GM12878 (cell line): ENCODE measurements around the gene RUFY4. TPM values are rescaled to one million over a fixed set of nuclear protein-coding genes. Genes with fewer than 3 reads are reported as not detected.

ENCODE experiments used
- ATAC-seq: fragments of 200-7000 bp; cut with Tn5 transposase; 3 replicates; pipeline ENCODE4 v1.9.1; 2020; ENCODE audit warnings: mild to moderate bottlenecking, moderate library complexity
- BruUV-seq: library from RNA; stranded (reverse); fragments of 400-500 nt; replicated peaks from 2 replicates; lab custom pipeline; 2021; lab: Mats Ljungman, UMichigan
- CTCF ChIA-PET: fragments of 300-600 bp; sonication (Branson Sonifier 250); formaldehyde crosslinking; extraction: SDS; loops from one replicate; lab custom pipeline; 2021; ENCODE audit warnings: inconsistent platforms; lab: Yijun Ruan, JAX
- POLR2A ChIA-PET: fragments of 350-600 bp; formaldehyde crosslinking; extraction: SDS; loops from one replicate; lab custom pipeline; 2021; ENCODE audit warnings: inconsistent platforms; lab: Charles Lee
- RAD21 ChIA-PET: fragments of 300-600 bp; sonication (Branson Sonifier 250); formaldehyde crosslinking; loops from one replicate; lab custom pipeline; 2023; ENCODE audit warnings: antibody characterized with exemption; ENCODE audit not compliant: unreplicated experiment; lab: Charles Lee
- SMC1A ChIA-PET: fragments of 300-600 bp; sonication (Branson Sonifier 250); formaldehyde crosslinking; loops from one replicate; lab custom pipeline; 2023; ENCODE audit not compliant: unreplicated experiment, uncharacterized antibody; lab: Charles Lee
- DNase-seq: peaks from one replicate; pipeline ENCODE4 v3.0.0-alpha.2; 2011; ENCODE audit warnings: low read depth, low spot score
- FAIRE-seq: peaks from 3 replicates; lab custom pipeline; 2011; peaks lifted over from hg19 to GRCh38; lab: Jason Lieb, UNC
- H2AFZ ChIP-seq: 2 replicates; pipeline ENCODE4 v1.6.0; 2011; ENCODE audit warnings: low read depth, low read length, control low read depth; ENCODE audit not compliant: control insufficient read depth
- H3K27ac ChIP-seq: 2 replicates; pipeline ENCODE4 v1.5.1; 2011; ENCODE audit warnings: control low read depth; ENCODE audit not compliant: control insufficient read depth, insufficient read depth
- H3K27me3 ChIP-seq, 2 experiments: replicated peaks in 1 of 2; 2 replicates each; pipeline versions ENCODE4 v1.6.0 to v1.6.1; 2011; ENCODE audit warnings: low read length in 1 of 2; ENCODE audit not compliant: control insufficient read depth in 2 of 2, insufficient read depth in 2 of 2
- H3K36me3 ChIP-seq, 2 experiments: 2 replicates each; pipeline ENCODE4 v1.5.1; 2011; ENCODE audit warnings: low read length in 1 of 2; ENCODE audit not compliant: control insufficient read depth in 2 of 2, insufficient read depth in 2 of 2
- H3K4me1 ChIP-seq: 2 replicates; pipeline ENCODE4 v1.6.1; 2011; ENCODE audit warnings: mild to moderate bottlenecking, low read length, moderate library complexity, mixed read lengths; ENCODE audit not compliant: control insufficient read depth, insufficient read depth
- H3K4me2 ChIP-seq: 2 replicates; pipeline ENCODE4 v1.6.0; 2011; ENCODE audit warnings: control low read depth; ENCODE audit not compliant: control insufficient read depth, insufficient read depth
- H3K4me3 ChIP-seq: fragments of 200-600 bp; sonication (generic); 2 replicates; pipeline ENCODE4 v1.5.1; 2016
- H3K79me2 ChIP-seq: 2 replicates; pipeline ENCODE4 v1.6.0; 2011; ENCODE audit warnings: low read length; ENCODE audit not compliant: control insufficient read depth, insufficient read depth
- H3K9ac ChIP-seq: 2 replicates; pipeline ENCODE4 v1.8.0; 2011; ENCODE audit warnings: low read length, control low read depth, mixed read lengths; ENCODE audit not compliant: control insufficient read depth, insufficient read depth
- H3K9me3 ChIP-seq: replicated peaks from 3 replicates; pipeline ENCODE4 v1.5.1; 2011; ENCODE audit warnings: mild to moderate bottlenecking, low read length; ENCODE audit not compliant: control insufficient read depth, insufficient read depth
- H4K20me1 ChIP-seq: 2 replicates; pipeline ENCODE4 v1.6.0; 2011; ENCODE audit not compliant: control insufficient read depth, insufficient read depth
- BHLHE40 ChIP-seq, 2 experiments: fragments of 450-650 bp in 1 of 2; IDR thresholded peaks; 2 replicates each; pipeline ENCODE4 v1.6.1; 2011 to 2017; ENCODE audit warnings: low read depth in 2 of 2, borderline replicate concordance in 1 of 2, improper control_type of control experiment in 1 of 2, low read length in 1 of 2, mild to moderate bottlenecking in 1 of 2
- CREB1 ChIP-seq: IDR thresholded peaks from 2 replicates; pipeline ENCODE4 v1.6.1; 2012; ENCODE audit warnings: low read depth, mild to moderate bottlenecking, inconsistent platforms
- E4F1 ChIP-seq: fragments of 450-650 bp; IDR thresholded peaks from 2 replicates; pipeline ENCODE4 v1.6.1; 2018; ENCODE audit warnings: borderline replicate concordance, mild to moderate bottlenecking; ENCODE audit not compliant: partially characterized antibody
- IRF5 ChIP-seq: fragments of 450-650 bp; IDR thresholded peaks from 2 replicates; pipeline ENCODE4 v1.6.1; 2017; ENCODE audit warnings: borderline replicate concordance
- SMAD1 ChIP-seq: fragments of 450-650 bp; IDR thresholded peaks from 2 replicates; pipeline ENCODE4 v1.6.1; 2018; ENCODE audit warnings: mild to moderate bottlenecking, low read depth; ENCODE audit not compliant: partially characterized antibody
- STAT1 ChIP-seq: fragments of 450-650 bp; conservative IDR thresholded peaks from 2 replicates; pipeline ENCODE4 v1.6.1; 2014; ENCODE audit warnings: antibody characterized with exemption, mild to moderate bottlenecking
- WGBS: methylation state at CpG from one replicate; pipeline ENCODE4 v1.1.6; 2016; ENCODE audit warnings: low lambda C conversion rate; ENCODE audit not compliant: insufficient replicate concordance, insufficient coverage; ENCODE audit errors: missing lambda C conversion rate; 5-methylcytosine and 5-hydroxymethylcytosine counted together
- in situ Hi-C: fragments of 300-500 bp; cut with MboI; formaldehyde crosslinking; loops from 9 replicates; pipeline ENCODE4 v1.14.3; 2018; ENCODE audit warnings: mixed read lengths
- intact Hi-C: fragments of 100-400 bp; cut with micrococcal nuclease; formaldehyde crosslinking; loops from one replicate; pipeline ENCODE4 v1.14.2; 2022; ENCODE audit not compliant: unreplicated experiment
- polyA plus RNA-seq, 11 experiments: library from polyadenylated mRNA; depleted of rRNA in 4 of 11; unstranded in 6 of 11; stranded (reverse) in 5 of 11; fragments of >200 nt; fragmentation: Nextera tagmentation in 4 of 11; fragmentation: Illumina TruSeq in 1 of 11; extraction: Ambion mirVana in 4 of 11; extraction: Trizol in 1 of 11; gene quantifications; 1 replicate in 1 of 11; 2 replicates in 10 of 11; pipeline versions ENCODE4 v1.2.1 to v1.2.3, GENCODE V29; 2011 to 2016; ENCODE audit warnings: inconsistent platforms in 2 of 11, missing spikeins in 2 of 11, low read depth in 1 of 11
- total RNA-seq, 4 experiments: library from RNA; depleted of rRNA in 3 of 4; stranded (reverse); fragments of >200 nt in 3 of 4; fragmentation: Illumina TruSeq in 1 of 4; extraction: Trizol in 1 of 4; gene quantifications; 2 replicates each; pipeline versions ENCODE4 v1.2.1 to v1.2.3, GENCODE V29; 2013 to 2021

RUFY4 gene
- total and polyA plus RNA-seq, 10 of the 15 experiments (the other 5 are each of a cell fraction or from before 2014, with no cell fraction given), result 0.05 to 2.7 (median 0.90) TPM

DNA sequence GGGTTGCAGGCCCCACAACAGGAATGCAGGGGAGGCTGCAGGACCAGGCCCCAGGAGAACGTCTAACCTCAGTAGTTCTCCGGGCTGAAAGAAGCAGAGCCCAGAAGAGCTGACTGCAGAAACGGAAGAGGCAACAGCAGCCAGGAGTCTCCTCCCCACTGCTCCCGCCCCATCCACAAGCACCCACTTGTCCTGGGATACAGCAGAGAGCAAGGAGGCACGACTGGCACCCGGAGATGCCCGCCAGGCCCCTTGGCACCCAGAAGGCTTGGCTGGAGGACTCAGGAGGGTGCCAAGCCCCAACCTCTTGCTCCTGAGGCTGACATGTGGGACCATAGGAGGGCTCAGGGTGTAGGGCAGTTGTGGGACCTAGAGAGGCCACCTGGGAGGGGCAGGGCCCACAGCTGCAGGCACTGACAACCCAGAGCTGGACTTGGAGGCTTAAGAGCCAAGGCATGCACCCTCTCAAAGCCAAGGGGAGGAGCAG lies 37.2 kb upstream of the RUFY4 start (continued):
- TF ChIP-seq E4F1 (no peak), SMAD1 (no peak), BHLHE40 (IDR thresholded peaks at IDR 0.05; ENCODE audit: borderline replicate concordance in 1 of 2, low read depth in 2 of 2, low read length in 1 of 2) (no peak)
- TF ChIP-seq, all 136 proteins: peak for 0

DNA sequence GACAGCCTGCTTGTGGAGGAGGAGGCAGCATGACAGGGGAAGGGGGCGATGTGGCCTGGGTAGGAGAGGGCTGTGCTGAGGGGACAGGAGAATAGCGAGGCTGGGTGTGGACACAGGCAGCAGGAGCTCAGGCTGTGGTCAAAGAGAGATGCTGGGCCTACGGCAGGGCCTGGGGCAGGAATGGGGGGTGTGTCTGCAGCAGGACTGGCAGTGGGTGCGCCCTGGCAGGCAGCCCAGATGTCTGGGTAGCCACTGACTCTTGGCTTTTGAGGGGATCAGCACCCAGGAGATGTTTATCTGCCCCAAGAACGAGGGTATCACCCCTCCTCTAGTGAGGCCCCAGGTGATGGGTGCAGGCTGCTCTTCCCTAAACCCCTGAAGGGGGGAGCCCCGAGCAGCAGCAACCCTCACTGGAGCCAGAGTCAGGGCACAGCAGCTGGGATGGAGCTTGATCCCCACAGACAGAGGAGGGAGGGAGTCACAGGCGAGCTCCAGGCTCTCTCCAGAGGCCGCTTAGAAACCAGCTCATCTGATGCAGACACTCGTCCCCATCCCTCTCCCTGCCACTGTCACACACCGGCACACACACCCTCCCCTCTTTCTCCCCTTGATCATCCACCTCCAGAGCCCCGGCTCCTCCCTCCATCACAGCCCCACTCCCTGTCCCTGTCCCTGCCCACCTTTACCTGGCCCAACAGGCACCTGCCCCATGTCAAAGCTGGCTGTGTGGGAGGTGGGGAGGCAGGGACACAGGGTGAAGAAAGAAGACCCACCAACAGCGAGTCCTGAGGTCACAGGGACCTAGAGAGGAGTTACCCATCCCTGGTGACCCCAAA lies 36.5 kb upstream of the RUFY4 start:
- Histone ChIP-seq H3K9ac (no peak overlapping the region), H3K4me2 (no peak overlapping the region), H3K27ac (no peak overlapping the region), H3K79me2 (no peaks in the 10 kb centered on the region), H3K4me3 (no peak overlapping the region), H3K9me3 (no peaks in the 10 kb centered on the region), H2AFZ (no peak overlapping the region), H3K27me3 (no peaks in the 10 kb centered on the region; a peak in 1 of 4 replicates), H3K4me1 (peaks cover 22% of the 10 kb centered on the region), H4K20me1 (no peaks in the 10 kb centered on the region), H3K36me3 (no peaks in the 10 kb centered on the region)
- RAD21 ChIA-PET, result interaction anchor here (0.6 to 1.7 kb wide), 2 partner anchors 245 to 247 kb away, joined by 3 to 5 read pairs; no protein-coding TSS in a partner anchor
- DNase-seq (no peak), FAIRE-seq (no peak), ATAC-seq (no peak)
- POLR2A ChIA-PET, result no interaction called here
- no TSS peak for BruUV-seq
- WGBS, result 28% methylated on average over 12 of the region's 12 CpGs
- TF ChIP-seq IRF5, result no peak
- no peak for TF ChIP-seq CREB1
- no peak for TF ChIP-seq STAT1
- CTCF ChIA-PET, result interaction anchor here (0.6 to 3.4 kb wide), 5 partner anchors 9 to 380 kb away, joined by 3 to 31 read pairs (median 4); no protein-coding TSS in a partner anchor
- in situ Hi-C loops (no loop called here), intact Hi-C loops (no loop called here)
- SMC1A ChIA-PET, result no interaction called here
